Ramos (cell line): ENCODE results near the gene SNX17.
"Not testable (repeated sequence)": the region's sequence is repeated elsewhere in the genome, so short reads cannot be mapped to it uniquely, and the experiment has no call there.

ENCODE experiments used
- in situ Hi-C: fragments of 300-500 bp; cut with MboI; formaldehyde crosslinking; loops from one replicate; pipeline ENCODE4 v1.14.3; 2022; ENCODE audit warnings: low sequenced_read_pairs; ENCODE audit not compliant: unreplicated experiment

SNX17 gene

GRCh38 chr2:27390822-27391679, 20.6 kb downstream of the SNX17 start:
- in situ Hi-C loops, result no loop called here

DNA sequence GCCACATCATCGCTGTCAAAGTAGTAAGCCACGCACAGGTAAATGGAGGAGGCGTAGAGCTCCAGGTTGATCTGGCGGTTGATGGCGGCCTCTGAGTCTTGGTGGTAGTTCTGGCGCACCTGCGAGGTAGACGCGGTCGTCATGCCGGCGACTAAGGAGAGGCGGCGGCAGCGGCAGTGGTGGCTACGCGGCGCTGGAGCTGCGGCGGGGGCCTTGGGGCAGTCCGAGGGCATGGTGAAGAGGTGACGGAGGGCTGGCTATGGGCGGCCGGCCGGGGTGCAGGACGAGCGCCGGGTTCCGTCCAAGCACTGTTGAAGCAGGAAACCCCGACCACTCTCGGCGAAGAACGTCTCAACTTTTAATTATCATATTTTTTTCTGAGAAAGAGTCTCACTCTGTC, 22.8 kb downstream of the SNX17 start:
- in situ Hi-C loops, result no loop called here

GRCh38 chr2:27398962-27399361, 28.5 kb downstream of the SNX17 start:
- in situ Hi-C loops, result no loop called here

DNA sequence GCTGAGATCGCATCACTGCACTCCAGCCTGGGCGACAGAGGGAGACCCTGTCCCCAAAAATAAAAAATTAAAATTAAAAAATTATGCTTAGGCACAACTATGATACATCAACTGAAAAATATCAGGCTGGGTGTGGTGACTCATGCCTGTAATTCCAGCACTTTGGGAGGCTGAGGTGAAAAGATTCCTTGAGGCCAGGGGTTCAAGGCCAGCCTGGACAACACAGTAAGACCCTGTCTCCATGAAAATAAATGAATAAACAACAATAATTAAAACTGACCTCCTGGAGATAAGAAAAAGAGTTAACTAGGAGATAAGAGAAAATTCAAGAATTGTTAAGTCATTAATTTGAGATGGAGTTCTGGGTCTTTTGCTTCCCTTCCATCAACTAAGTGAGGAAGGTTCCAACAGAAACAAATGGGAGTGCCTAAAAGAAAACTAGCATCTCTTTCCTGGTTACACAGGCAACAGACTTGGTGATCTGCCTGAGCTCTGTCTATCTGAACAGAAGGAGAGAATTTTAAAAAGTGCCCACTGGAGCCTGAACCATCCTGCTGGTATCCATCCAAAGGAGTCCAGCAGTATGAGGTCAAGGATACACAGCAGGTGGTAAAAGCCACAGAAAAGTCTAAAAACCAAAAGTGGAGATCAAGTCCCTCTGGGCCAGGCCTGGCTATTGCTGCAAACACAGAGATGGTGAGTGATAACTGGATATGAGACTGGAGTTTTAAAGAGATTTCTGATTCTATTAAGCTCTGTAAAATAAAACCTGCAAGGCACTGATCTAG, 30.1 kb downstream of the SNX17 start:
- in situ Hi-C loops, result no loop called here

DNA sequence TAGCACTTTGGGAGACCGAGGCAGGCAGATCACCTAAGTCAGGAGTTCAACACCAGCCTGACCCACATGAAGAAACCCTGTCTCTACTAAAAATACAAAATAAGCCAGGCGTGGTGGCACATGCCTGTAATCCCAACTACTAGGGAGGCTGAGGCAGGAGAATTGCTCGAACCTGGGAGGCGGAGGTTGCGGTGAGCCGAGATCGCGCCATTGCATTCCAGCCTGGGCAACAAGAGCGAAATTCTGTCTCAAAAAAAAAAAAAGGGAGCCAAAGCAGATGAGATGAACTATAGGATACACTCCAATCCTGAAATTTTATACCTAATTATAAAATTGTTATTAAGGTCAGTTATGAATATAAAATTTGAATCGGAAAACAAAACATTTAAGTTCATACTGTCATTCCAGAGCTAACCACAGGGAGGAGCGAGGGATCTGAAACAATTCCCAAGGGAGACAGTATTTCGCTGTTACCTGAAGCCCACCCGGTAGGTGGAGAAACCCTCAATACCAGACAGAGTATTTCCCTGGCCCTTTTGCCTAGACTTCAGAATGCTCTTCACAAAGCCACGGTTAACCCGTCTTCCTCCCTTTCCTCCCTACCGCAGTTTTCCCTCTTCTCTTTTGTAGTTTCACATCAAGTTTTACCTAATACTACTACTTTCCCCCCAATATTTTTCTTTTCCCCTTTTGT, 37.5 kb downstream of the SNX17 start:
- in situ Hi-C loops, result no loop called here

DNA sequence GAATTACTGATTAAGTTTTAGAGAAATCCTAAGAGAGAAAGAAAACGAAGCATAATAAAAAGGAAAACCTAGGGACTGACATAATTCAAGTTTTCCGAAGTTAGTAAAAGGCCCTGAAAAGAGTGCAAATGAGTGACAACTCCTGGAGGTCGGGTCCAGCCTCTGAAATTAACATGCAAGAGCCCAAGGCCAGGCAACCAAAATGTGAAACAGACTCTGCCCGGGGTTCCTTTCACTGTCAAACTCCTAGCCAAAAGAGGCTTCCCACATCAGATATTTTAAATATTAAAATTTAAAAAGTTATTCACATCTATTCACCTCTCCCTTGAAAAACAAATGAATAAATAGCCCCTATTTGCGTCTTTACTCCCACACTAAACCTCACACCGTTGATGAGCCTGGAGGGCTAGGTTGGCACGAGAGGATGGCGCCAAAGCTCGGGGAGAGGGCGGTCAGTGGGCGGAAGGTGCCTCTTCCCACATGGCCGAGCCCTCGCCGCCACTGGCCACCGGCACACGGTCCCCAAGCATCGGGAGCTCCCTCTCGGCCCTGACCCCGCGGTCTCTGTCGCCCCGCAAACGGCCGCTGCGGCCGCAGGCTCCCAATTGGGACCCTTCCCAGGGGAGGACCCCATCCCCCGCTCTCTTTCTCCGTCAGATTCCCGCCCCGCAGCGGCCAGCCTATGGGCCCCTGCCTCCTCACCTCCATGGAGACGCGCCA, 38.3 kb downstream of the SNX17 start:
- in situ Hi-C loops, result no loop called here

DNA sequence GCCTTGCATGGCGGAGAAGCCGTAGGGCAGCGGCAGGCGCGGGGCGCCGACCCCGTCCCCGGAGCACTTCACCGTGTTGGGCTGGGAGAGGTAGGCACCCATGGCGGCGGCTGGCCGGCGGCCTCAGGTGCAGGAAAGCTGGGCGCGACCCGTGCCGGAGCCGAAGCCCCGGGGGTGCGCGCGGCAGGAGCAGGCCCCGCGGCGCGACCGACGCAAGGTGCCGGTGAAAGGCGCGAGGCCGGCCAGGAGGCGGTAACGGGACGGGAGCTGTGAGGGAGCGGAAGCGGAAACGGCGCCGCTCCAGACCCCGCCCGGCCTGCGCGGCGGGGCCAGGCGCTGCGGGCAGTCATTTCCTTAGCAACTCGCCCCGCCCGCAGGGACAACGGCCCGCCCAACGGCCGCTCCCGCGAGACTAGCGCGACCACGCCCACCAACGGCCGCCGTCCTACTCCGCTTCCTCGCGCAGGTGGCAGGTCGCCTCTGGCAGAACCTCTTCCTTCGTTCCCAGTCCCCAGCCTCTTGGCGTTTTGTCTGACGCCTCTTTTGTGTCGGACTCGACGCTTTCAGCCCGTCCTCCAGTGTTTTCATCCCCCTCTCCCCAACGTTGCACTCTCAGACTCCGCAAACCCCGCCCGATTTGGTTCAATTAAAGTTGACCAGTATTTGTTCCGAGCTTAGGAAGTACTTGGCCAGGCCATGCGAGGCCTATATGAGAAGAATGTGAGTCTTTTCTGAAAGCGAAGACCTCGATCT, 39.1 kb downstream of the SNX17 start, which contains the start of gene PPM1G:
Gene PPM1G, minus strand, starts transcription at position 271 of the 753 bp plus-strand sequence. Its CDS starts 169 bp downstream, at position 102.
- in situ Hi-C loops, result no loop called here

DNA sequence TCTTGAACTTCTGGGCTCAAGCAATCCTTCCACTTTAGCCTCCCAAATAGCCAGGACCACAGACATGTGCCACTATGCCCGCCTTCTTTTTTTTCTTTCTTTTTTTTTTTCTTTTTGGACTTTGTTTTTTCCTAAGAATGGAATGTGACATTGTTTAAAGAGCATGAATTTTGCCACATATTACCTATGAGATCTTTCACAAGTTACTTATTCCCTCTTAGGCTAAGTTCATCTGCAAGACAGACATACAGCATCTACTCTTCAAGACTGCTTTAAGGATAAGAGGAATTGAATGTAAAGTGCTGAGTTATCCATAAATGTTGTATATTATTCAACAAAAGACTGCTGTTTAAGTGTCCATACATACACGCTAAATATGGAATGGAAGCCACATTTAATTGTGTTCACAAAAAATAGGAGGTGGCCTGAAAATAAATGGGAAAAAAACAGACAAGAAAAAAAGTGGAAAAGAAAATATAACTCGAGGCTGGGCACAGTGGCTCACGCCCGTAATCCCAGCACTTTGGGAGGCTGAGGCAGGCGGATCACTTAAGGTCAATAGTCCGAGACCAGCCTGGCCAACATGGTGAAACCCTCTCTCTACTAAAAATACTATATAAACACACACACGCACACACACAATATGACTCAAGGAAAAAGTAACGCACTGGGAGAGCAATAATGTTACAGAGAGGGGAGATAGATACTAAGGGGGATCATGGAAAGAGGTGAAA, 42.2 kb downstream of the SNX17 start:
- in situ Hi-C loops, result no loop called here

DNA sequence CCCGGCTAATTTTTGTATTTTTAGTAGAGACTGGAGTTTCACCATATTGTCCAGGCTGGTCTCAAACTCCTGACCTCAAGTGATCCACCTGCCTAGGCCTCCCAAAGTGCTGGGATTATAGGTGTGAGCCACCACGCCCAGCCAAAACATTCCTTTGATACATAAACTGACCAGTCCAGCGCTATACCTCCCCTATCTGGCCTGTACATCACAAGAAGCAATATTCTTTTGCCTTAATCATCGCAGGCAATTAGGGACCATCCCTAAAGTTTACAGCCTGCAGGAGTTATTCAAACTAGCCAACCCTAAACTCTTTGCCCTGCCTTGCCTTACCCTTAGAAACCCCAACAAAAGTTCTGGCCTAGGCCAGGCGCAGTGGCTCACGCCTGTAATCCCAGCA, 45.7 kb downstream of the SNX17 start:
- in situ Hi-C loops, result no loop called here

- in situ Hi-C loops, result no loop called here
These were observed 50.6 kb downstream of the SNX17 start for GRCh38 chr2:27420996-27421395.

DNA sequence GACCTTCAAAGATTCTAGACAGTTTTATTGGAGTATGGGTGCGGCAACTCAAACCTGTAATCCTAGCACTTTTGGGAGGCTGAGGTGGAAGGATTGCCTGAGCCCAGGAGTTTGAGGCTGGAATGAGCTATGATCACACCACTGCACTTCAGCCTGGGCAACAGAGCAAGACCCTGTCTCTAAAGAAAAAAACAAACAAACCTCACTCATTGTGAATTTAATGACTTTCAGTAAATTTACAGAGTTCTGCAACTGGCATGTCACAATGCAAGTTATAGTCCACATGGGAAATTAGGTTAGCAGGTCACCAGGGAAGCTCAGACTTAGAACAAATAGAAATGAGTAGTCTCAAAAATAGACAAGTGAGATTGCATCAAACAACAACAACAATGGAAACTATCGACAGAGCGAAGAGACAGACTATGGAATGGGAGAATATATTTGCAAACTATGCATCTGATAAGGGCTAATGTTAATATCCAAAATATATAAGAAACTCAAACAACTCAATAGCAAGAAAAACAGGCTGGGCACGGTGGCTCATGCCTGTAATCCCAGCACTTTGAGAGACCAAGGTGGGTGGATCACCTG, 51.3 kb downstream of the SNX17 start:
- in situ Hi-C loops, result no loop called here

DNA sequence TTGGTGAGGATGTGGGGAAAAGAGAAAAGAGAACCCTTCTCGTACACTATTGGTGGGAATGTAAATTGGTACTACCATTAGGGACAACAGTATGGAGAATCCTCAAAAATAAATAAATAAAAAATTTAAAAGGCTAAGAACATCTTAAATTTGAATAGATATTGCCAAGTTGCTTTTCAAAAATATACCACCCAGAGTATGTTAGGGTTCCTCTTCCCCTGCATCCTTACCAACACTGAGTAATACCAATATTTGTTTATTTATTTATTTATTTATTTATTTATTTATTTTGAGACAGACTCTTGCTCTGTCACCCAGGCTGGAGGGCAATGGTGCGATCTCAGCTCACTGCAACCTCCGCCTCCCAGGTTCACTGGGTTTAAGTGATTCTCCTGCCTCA, 52.5 kb downstream of the SNX17 start:
- in situ Hi-C loops, result no loop called here

- in situ Hi-C loops, result not testable (repeated sequence)
These were observed 54.6 kb downstream of the SNX17 start for GRCh38 chr2:27425039-27425438.
